ENCODE data around the gene WLS.

Gene WLS

GRCh38 chr1:68147534-68148171 is 84.7 kb downstream of the WLS start:
- Histone ChIP-seq H3K18ac (ENCODE audit: low read length) (no peak overlapping the region), H4K91ac (ENCODE audit: low read depth, low read length, poor library complexity) (no peak overlapping the region), H3K4ac (ENCODE audit: low read length) (no peak overlapping the region), H3K27ac (replicated peaks; ENCODE audit: low read length) (no peak overlapping the region), H3K9me3 (replicated peaks in 1 of 2; ENCODE audit: control insufficient read depth in 2 of 2, insufficient read depth in 1 of 2, low read depth in 1 of 2, low read length in 2 of 2) (no peaks in the 10 kb centered on the region), H3K4me1 (ENCODE audit: control insufficient read depth in 2 of 2, insufficient read depth in 1 of 2, low read depth in 1 of 2, low read length in 2 of 2) (peaks cover 0 to 10% of the 10 kb centered on the region in 2 donors), H3K4me2 (ENCODE audit: insufficient read depth, low read length, poor library complexity, severe bottlenecking) (no peak overlapping the region), H2BK12ac (ENCODE audit: low read length) (no peak overlapping the region), H4K8ac (ENCODE audit: low read depth, low read length) (no peak overlapping the region), H2AK5ac (ENCODE audit: low read depth, low read length) (no peak overlapping the region), H2AFZ (ENCODE audit: low read length) (no peak overlapping the region), H3K9ac (ENCODE audit: low read depth, low read length, poor library complexity) (no peak overlapping the region), H3K4me3 (ENCODE audit: low read length in 2 of 2) (no peak overlapping the region), H2BK5ac (ENCODE audit: low read length) (no peak overlapping the region), H3K23ac (ENCODE audit: low read depth, low read length, poor library complexity) (no peak overlapping the region), H3K27me3 (ENCODE audit: control insufficient read depth in 3 of 3, insufficient read depth in 3 of 3, low read depth in 1 of 3, low read length in 3 of 3) (no peaks in the 10 kb centered on the region), H2BK120ac (ENCODE audit: low read depth, low read length) (no peak overlapping the region), H3K79me1 (ENCODE audit: low read depth, low read length) (no peaks in the 10 kb centered on the region), H2BK15ac (ENCODE audit: low read length) (no peak overlapping the region), H3K36me3 (replicated peaks in 1 of 2; ENCODE audit: control insufficient read depth in 2 of 2, insufficient read depth in 2 of 2, low read length in 2 of 2) (peaks cover 0 to 100% of the 10 kb centered on the region in 2 donors), H3K14ac (ENCODE audit: low read length) (no peak overlapping the region)
- no peak for DNase-seq (ENCODE audit: low spot score)
- WGBS, 2 donors (ENCODE audit: extremely low coverage in 2 of 2, insufficient read length in 2 of 2, insufficient replicate concordance in 1 of 2): no CpG with 5 or more reads among the region's 4 CpGs

GRCh38 chr1:68145418-68146126 is 86.8 kb downstream of the WLS start:
- no peak overlapping the region for H3K27ac ChIP-seq (replicated peaks; ENCODE audit: low read length)
- H3K4me2 ChIP-seq (ENCODE audit: insufficient read depth, low read length, poor library complexity, severe bottlenecking): no peak overlapping the region
- no peak overlapping the region for H4K8ac ChIP-seq (ENCODE audit: low read depth, low read length)
- H2BK5ac ChIP-seq (ENCODE audit: low read length): no peak overlapping the region
- no peak overlapping the region for H2AK5ac ChIP-seq (ENCODE audit: low read depth, low read length)
- H3K4me1 ChIP-seq (ENCODE audit: control insufficient read depth in 2 of 2, insufficient read depth in 1 of 2, low read depth in 1 of 2, low read length in 2 of 2): peaks cover 12 to 23% of the 10 kb centered on the region in 2 donors
- H3K27me3 ChIP-seq (ENCODE audit: control insufficient read depth in 3 of 3, insufficient read depth in 3 of 3, low read depth in 1 of 3, low read length in 3 of 3): peaks cover 0 to 2% (median 0%) of the 10 kb centered on the region in 3 experiments
- no peak overlapping the region for H4K91ac ChIP-seq (ENCODE audit: low read depth, low read length, poor library complexity)
- H2BK120ac ChIP-seq (ENCODE audit: low read depth, low read length): no peak overlapping the region
- H3K4ac ChIP-seq (ENCODE audit: low read length): no peak overlapping the region
- no peaks in the 10 kb centered on the region for H3K9me3 ChIP-seq (replicated peaks in 1 of 2; ENCODE audit: control insufficient read depth in 2 of 2, insufficient read depth in 1 of 2, low read depth in 1 of 2, low read length in 2 of 2)
- no peak overlapping the region for H2BK15ac ChIP-seq (ENCODE audit: low read length)
- no peak overlapping the region for H2BK12ac ChIP-seq (ENCODE audit: low read length)
- no peak overlapping the region for H3K14ac ChIP-seq (ENCODE audit: low read length)
- no peak overlapping the region for H3K9ac ChIP-seq (ENCODE audit: low read depth, low read length, poor library complexity)
- H3K36me3 ChIP-seq (replicated peaks in 1 of 2; ENCODE audit: control insufficient read depth in 2 of 2, insufficient read depth in 2 of 2, low read length in 2 of 2): peaks cover 0 to 81% of the 10 kb centered on the region in 2 donors
- WGBS, 2 donors (ENCODE audit: extremely low coverage in 2 of 2, insufficient read length in 2 of 2, insufficient replicate concordance in 1 of 2): no CpG with 5 or more reads among the region's 10 CpGs
- no peak overlapping the region for H3K18ac ChIP-seq (ENCODE audit: low read length)
- no peak overlapping the region for H3K4me3 ChIP-seq (ENCODE audit: low read length in 2 of 2)
- H2AFZ ChIP-seq (ENCODE audit: low read length): no peak overlapping the region
- no peak overlapping the region for H3K23ac ChIP-seq (ENCODE audit: low read depth, low read length, poor library complexity)
- DNase-seq (ENCODE audit: low spot score): no peak
- H3K79me1 ChIP-seq (ENCODE audit: low read depth, low read length): no peaks in the 10 kb centered on the region

GRCh38 chr1:68144856-68145255 is 87.5 kb downstream of the WLS start:
- Histone ChIP-seq H2BK5ac (ENCODE audit: low read length) (no peak overlapping the region), H2AK5ac (ENCODE audit: low read depth, low read length) (no peak overlapping the region), H3K9me3 (replicated peaks in 1 of 2; ENCODE audit: control insufficient read depth in 2 of 2, insufficient read depth in 1 of 2, low read depth in 1 of 2, low read length in 2 of 2) (no peaks in the 10 kb centered on the region), H3K27ac (replicated peaks; ENCODE audit: low read length) (no peak overlapping the region), H2BK12ac (ENCODE audit: low read length) (no peak overlapping the region), H3K18ac (ENCODE audit: low read length) (no peak overlapping the region), H3K9ac (ENCODE audit: low read depth, low read length, poor library complexity) (no peak overlapping the region), H4K8ac (ENCODE audit: low read depth, low read length) (no peak overlapping the region), H4K91ac (ENCODE audit: low read depth, low read length, poor library complexity) (no peak overlapping the region), H3K4me3 (ENCODE audit: low read length in 2 of 2) (no peak overlapping the region), H3K79me1 (ENCODE audit: low read depth, low read length) (no peaks in the 10 kb centered on the region), H3K4me1 (ENCODE audit: control insufficient read depth in 2 of 2, insufficient read depth in 1 of 2, low read depth in 1 of 2, low read length in 2 of 2) (peaks cover 15 to 30% of the 10 kb centered on the region in 2 donors), H2AFZ (ENCODE audit: low read length) (no peak overlapping the region), H2BK120ac (ENCODE audit: low read depth, low read length) (no peak overlapping the region), H3K4ac (ENCODE audit: low read length) (no peak overlapping the region), H3K14ac (ENCODE audit: low read length) (no peak overlapping the region), H3K27me3 (ENCODE audit: control insufficient read depth in 3 of 3, insufficient read depth in 3 of 3, low read depth in 1 of 3, low read length in 3 of 3) (peaks cover 0 to 4% (median 0%) of the 10 kb centered on the region in 3 experiments), H3K23ac (ENCODE audit: low read depth, low read length, poor library complexity) (no peak overlapping the region), H3K4me2 (ENCODE audit: insufficient read depth, low read length, poor library complexity, severe bottlenecking) (no peak overlapping the region), H3K36me3 (replicated peaks in 1 of 2; ENCODE audit: control insufficient read depth in 2 of 2, insufficient read depth in 2 of 2, low read length in 2 of 2) (peaks cover 0 to 77% of the 10 kb centered on the region in 2 donors), H2BK15ac (ENCODE audit: low read length) (no peak overlapping the region)
- DNase-seq (ENCODE audit: low spot score): no peak
- WGBS, 2 donors (ENCODE audit: extremely low coverage in 2 of 2, insufficient read length in 2 of 2, insufficient replicate concordance in 1 of 2): no CpG with 5 or more reads among the region's 4 CpGs

- no CpG with 5 or more reads among the region's 2 CpGs for WGBS, 2 donors (ENCODE audit: extremely low coverage in 2 of 2, insufficient read length in 2 of 2, insufficient replicate concordance in 1 of 2)
- peaks cover 15 to 36% of the 10 kb centered on the region in 2 donors for H3K4me1 ChIP-seq (ENCODE audit: control insufficient read depth in 2 of 2, insufficient read depth in 1 of 2, low read depth in 1 of 2, low read length in 2 of 2)
- H2BK15ac ChIP-seq (ENCODE audit: low read length): no peak overlapping the region
- H3K4me2 ChIP-seq (ENCODE audit: insufficient read depth, low read length, poor library complexity, severe bottlenecking): no peak overlapping the region
- DNase-seq (ENCODE audit: low spot score): no peak
- H3K18ac ChIP-seq (ENCODE audit: low read length): no peak overlapping the region
- no peaks in the 10 kb centered on the region for H3K79me1 ChIP-seq (ENCODE audit: low read depth, low read length)
- H4K8ac ChIP-seq (ENCODE audit: low read depth, low read length): no peak overlapping the region
- no peak overlapping the region for H2BK5ac ChIP-seq (ENCODE audit: low read length)
- peaks cover 0 to 77% of the 10 kb centered on the region in 2 donors for H3K36me3 ChIP-seq (replicated peaks in 1 of 2; ENCODE audit: control insufficient read depth in 2 of 2, insufficient read depth in 2 of 2, low read length in 2 of 2)
- no peak overlapping the region for H2AFZ ChIP-seq (ENCODE audit: low read length)
- H3K23ac ChIP-seq (ENCODE audit: low read depth, low read length, poor library complexity): no peak overlapping the region
- no peak overlapping the region for H2BK120ac ChIP-seq (ENCODE audit: low read depth, low read length)
- no peak overlapping the region for H3K9ac ChIP-seq (ENCODE audit: low read depth, low read length, poor library complexity)
- no peak overlapping the region for H3K14ac ChIP-seq (ENCODE audit: low read length)
- no peak overlapping the region for H3K4ac ChIP-seq (ENCODE audit: low read length)
- H3K9me3 ChIP-seq (replicated peaks in 1 of 2; ENCODE audit: control insufficient read depth in 2 of 2, insufficient read depth in 1 of 2, low read depth in 1 of 2, low read length in 2 of 2): no peaks in the 10 kb centered on the region
- no peak overlapping the region for H2AK5ac ChIP-seq (ENCODE audit: low read depth, low read length)
- no peak overlapping the region for H3K27ac ChIP-seq (replicated peaks; ENCODE audit: low read length)
- no peak overlapping the region for H4K91ac ChIP-seq (ENCODE audit: low read depth, low read length, poor library complexity)
- no peak overlapping the region for H3K4me3 ChIP-seq (ENCODE audit: low read length in 2 of 2)
- no peak overlapping the region for H2BK12ac ChIP-seq (ENCODE audit: low read length)
- H3K27me3 ChIP-seq (ENCODE audit: control insufficient read depth in 3 of 3, insufficient read depth in 3 of 3, low read depth in 1 of 3, low read length in 3 of 3): peaks cover 0 to 4% (median 0%) of the 10 kb centered on the region in 3 experiments
Measured at GRCh38 chr1:68143633-68144032, 88.7 kb downstream of the WLS start.
